ENCODE data around the gene CAMK2A.

The CAMK2A gene

DNA sequence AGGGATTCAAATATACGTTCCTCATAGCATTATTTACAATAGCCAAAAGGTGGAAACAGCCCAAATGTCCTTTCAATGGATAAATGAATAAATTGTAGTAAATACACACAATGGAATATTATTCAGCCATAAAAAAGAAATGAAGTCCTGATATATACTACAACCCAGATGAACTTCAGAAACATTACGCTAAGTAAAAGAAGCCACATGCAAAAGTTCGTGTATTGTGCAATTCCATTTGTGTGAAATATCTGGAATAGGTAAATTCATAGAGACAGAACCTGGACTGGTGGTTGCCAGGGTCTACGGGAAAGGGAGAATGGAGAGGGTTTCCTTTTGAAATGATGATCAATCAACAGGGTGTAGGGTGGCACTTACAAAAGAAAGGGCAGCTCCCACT is 25.7 kb upstream of the CAMK2A start:
- no peak for DNase-seq

DNA sequence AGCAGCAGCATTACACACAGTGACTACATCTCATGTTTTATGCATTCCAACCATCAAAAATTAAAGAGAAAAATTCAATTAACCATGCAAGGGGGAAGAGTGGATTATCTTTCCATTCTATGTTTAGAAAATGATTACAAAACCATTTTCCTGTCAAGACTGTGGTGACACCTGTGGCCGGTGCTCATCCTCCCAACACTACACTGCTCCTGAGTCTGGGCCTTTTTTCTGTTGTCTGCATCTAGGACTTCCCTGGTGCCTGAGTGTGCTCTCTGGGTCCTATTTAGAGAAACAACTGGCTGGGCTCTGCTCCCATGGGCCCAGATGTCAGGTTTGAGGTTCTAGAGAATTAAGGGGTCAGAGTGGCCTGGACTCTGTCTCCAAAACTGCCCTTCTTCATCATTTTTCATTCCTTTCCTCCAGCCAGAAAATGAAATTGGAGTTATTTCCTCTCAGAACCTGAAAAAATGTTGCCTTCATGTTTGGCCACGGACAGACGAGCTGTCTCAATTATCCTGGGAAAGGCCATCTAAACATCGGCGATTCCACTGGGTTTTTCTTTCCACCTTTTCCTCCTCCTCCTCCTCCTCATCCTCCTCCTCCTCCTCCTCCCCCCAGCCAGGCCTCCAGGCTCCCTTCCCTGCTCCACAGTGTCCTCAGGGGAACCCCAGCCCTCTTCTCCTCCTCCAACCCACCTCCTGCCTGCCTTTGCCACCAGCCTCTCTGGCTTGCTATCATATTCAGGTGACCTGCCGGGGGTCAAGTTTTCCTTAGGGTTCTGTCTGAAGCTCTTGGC is 24.5 kb upstream of the CAMK2A start:
- DNase-seq: no peak

DNA sequence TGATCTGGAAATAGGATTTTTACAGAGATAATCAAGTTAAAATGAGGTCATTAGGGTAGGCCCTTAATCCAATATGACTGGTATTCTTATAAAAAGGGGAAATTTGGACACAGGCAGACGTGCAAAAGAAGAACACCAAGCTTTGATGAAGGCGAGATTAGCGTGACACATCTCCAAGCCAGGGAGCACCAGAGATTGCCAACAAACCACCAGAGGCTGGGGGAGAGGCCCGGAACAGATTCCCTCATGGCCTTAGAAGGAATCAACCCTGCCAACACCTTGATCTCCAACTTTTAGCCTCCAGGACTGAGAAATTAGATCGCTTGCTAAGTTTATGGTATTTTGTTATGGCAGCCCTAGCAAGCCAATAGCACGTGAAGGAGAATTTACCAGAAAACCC is 23.9 kb upstream of the CAMK2A start:
- DNase-seq: no peak

DNA sequence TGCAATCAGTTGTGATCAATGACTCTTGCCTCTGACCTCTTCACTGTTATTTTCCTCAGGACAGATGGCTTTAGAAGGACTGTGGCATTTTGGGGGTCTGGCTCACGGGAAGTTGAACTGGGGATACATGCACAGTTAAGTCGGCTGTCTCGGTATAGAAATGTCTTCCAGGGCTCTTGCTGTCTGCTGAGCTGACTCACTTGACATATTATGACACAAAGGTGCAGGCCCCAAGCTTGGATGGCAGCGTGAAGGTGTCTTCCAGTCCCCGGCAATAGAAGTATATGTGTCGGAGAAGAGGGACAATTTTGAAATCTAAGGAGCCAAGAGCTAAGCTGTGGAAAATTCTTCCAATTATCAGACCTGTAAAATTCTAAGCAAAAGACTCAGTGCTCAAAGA is 22.9 kb upstream of the CAMK2A start:
- no peak for DNase-seq

DNA sequence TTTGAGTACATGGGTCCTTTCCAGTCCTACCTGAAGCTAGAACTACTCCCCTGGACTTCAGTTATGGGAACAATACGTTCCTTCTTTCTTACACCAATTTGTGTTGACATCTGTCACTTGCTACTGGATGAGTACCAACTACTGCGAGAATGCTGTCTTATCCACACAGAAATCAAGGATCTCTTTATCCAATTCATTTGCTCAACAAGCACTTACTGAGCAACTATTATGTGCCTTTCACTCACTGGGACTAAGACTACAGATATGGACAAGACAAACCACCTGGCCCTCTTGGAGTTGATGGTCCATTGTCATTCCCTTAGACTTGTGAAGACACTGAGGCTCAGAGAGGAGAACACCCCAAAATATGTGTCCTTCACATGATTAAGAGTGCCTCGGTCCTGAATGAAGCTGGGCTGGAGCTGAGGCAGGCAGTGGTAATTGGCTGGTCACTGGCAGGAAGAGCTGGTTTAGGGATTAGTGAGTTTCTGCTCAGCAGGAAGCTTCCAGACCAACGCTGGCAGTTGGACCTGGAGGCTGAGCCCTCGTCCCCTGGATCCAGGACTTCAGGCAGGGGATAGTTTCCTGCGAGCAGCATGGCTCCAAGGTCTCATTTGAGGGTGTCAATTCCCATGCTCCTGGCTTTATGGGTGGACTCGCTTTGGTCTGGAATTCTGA is 21.6 kb upstream of the CAMK2A start:
- no peak for DNase-seq

DNA sequence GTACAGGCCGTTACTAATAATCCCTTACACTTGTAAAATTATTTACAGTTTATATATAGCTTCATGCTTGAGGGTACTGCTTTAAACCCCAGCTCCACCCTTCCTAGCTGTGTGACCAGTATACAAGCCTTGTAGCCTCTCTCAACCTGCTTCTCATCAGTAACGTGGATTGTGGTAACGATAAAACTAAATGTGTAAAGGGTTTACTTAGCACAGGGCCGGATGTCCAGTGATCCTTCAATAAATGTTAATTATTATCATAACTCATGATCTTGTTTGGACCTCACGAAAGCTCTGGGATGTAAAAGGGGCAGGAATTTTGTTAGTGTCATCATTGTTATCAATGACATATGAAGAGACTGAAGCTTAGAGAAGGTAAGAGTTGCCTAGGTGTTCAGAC is 20.7 kb upstream of the CAMK2A start:
- DNase-seq: no peak

DNA sequence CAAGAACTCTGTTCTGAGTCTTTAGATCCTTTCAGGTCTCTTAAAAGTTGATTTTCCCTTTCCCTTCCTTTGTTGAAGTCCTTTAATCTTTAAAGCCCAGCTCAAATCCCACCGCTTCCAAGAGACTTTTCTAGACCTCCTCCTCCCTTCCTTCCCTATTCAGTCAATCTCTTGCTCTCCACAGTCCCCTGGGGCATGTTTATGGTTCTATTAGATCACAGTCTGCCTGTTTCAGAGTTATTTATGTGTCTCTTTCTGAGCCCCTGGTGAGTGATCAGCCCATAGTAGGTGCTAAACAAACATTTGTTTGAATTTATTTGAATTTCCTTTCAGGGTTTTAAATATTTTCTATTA is 20.3 kb upstream of the CAMK2A start:
- DNase-seq: no peak

DNA sequence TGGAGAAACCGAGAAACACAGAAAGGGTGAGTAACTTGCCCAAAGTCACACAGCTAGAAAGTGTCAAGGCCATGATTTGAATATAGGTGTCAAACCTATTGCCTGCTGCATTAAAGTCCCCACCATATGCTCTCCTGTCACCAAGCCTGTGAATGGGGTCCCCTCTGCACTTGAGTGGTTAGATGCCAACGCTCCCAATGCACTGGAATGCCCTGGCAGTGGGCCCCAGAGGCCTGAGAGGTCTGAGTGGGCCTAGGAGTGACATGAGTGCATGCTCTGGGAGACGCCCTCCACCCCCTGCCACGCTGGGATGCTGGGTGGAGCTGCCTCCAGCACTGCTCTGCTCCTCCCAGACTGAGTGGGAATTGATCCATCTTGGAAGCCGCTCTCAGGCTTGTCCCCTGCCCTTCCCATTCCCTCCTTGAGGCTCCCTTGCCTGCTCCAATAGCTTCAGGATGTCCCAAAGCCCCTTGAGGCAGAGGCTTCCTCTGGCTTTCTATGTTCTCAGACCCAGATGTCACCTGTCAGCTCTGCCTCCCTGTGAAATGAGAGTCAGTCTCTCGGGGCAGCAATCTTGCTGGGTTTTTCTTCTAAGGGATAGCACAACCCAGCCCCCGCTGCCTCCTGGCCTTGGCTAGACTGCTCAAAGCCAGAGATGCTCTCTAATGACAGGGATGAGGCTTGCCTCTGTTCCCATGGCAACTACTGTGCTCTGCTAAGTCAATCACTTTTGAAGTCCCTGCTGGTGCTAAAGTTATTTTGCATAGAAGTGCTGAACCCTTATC is 19.7 kb upstream of the CAMK2A start:
- no peak for DNase-seq

DNA sequence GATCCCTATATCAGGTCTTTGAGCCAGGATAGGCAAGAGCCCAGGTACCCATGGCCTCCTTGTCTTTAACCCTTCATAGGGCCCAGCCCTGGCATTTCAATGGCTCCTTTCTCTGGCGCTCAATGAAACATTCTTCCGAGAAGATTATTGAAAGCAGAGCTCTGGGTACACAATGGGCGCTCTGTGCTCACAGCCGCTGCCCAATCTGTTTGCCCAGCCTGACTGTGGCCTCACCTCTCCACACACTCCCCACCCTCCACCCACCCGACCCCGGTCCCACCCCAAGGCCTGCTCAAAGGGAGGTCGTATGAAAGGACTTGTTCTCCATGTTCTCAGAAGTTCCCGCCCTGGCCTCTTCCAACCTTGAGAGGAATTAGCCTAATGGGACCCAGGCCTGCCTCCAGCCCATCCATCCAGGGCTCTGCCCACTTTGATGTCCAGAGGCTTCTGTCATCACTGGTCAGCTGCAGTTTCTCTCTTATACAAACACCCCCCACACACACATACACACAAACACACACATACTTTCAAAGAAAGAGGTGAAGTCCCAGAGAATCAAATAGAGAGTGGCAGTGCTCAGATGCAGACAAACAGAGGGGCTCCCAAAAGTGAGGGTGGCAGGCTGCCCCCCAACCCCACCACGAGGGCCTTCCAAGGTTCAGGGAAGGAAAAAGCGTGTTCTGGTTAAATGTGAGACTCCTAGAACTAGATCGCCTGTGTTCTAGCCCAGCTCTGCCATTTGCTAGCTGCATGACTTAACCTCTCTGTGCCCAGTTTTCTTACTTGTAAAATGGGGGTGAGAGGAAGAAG is 18.2 kb upstream of the CAMK2A start:
- DNase-seq: no peak

DNA sequence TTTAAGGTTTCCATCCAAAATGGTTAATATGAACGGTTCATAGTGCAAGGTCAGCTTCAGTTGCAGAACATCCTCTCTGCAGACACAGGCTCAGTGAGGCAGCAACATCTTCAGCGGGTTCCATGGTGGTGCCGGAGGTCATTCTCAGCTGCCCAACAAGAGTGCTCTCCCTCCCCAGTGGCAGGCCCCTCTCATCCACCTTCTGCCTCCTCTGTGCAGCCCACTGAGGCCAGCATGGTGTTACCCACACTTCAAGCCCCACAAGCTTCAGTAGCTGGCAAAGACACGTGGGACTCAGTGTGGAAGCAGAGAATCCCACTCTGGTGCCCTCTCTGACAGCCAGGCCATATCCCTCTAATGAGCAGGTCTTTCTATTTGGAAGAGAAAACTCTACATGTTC is 17.2 kb upstream of the CAMK2A start:
- no peak for DNase-seq

DNA sequence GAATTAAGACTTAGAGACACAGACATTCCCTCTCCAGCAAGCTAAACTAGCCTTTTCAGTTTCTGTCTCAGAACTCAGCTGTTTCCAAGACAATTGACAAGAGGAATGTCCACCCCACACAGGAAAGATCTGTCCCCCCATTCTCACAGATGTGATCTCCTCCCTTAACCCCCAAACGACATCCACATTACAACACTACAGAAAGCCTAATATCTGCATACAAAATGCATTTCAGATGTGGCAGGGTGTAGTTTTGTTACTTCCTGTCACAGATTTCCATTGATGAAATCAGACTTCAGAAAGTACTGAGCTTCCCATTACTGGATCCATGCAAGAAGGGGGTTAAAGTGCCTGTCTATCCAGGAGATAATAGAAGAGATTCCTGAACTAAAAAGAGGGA is 16.0 kb upstream of the CAMK2A start:
- no peak for DNase-seq

DNA sequence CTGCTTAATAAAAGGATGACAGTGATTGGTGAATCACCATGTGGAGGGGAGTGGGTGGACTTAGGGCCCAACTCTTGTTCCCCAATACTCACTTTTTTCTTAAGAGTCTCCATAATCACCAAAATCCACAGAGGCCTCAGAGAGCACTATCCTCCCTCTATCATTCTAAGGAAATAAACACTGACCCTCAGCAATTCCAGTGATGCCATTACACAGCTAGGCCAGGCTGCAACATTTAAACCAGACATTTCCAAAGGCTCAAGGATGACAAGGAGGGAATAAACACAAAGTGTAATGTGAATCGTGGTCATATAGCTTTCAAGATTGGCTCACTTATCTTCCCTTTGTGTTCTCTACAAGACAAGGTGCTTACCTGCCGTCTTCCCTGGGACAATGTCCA is 15.5 kb upstream of the CAMK2A start:
- no peak for DNase-seq

DNA sequence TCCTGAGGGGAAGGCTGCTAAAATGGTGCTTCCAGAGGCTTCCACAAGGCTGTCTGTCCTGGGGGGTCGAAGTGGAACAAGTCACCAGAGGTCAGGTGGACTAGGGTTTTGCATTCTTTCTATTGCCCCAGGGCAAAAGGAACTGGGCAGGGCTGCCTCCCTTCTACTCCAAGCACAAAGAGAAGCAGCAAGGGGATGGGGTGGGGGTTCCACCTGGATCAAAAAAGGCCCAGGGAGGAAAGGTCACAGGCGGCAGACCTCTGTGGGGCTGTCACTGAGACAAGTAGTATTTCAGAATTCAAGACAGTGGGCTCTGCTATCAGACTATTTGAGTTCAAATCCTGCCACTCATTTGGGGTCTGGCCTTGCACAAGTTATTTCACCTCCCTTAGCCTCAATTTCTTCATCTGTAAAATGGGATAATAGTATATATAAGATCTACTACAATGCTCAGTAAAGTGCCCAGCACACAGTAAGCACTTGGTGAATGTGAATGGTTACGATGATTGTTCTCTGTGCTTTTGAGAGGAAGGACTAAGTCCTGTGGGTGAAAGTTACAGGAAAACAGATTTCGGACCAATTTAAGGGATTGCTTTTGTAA is 15.0 kb upstream of the CAMK2A start:
- no peak for DNase-seq

DNA sequence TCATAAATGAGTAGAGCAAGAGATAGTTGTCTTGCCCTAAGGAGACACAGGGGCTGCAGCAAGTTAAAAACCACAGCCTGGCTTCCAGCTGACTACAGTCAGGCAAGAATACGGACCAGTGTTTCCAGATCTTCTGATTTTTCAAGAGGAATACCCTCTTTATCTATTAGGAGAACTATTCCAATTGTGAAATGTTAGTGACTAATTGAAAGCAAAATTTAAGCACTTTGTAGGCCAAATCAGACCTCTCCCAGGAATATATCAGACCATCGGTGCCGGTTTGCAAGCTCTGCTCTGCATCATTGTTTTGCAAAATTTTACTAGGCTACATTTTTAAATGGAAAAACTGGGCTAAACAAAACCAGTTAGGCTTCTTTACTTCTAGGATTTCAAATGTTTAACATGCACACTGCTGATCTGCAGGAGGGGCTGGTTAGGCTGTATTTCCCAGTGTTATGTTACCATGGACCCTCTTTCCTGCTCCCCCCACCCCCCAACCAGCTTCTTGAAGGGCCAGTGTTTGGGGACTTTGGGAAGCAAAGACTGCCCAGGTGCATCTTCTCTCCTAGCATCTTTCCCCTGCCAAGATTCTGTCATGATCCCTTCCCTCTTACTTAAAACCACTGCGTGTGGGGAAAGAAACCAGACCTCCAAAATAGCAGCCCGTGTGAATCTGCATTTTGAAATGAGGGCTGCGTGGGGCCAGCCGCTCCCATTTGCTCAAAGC is 14.2 kb upstream of the CAMK2A start:
- no peak for DNase-seq

DNA sequence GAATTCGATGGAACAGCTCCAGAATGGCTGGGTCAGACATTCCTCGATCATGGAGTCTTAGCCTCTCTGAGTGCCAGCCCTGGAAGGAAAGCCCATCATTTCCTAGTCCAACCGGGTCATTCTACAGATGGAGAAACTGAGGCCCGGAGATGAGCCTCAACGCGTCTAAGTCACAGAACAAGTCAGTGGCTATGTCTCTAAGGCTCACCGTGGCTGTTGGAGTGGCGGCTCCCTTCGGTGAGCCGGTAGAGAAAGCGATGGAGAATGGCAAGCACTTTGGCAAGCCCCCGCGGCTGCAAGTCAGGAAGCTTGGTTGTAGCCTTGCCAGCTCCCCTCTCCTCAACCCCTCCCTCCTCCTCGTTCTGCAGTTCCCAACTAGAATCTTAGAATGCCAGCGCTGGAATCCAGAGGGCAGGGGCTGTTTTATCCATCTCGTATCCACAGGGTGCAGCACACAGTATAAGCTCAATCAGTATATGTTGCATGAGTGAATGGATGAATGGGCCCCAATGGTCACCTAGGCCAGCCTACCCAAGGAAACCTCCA is 13.6 kb upstream of the CAMK2A start:
- no peak for DNase-seq

DNA sequence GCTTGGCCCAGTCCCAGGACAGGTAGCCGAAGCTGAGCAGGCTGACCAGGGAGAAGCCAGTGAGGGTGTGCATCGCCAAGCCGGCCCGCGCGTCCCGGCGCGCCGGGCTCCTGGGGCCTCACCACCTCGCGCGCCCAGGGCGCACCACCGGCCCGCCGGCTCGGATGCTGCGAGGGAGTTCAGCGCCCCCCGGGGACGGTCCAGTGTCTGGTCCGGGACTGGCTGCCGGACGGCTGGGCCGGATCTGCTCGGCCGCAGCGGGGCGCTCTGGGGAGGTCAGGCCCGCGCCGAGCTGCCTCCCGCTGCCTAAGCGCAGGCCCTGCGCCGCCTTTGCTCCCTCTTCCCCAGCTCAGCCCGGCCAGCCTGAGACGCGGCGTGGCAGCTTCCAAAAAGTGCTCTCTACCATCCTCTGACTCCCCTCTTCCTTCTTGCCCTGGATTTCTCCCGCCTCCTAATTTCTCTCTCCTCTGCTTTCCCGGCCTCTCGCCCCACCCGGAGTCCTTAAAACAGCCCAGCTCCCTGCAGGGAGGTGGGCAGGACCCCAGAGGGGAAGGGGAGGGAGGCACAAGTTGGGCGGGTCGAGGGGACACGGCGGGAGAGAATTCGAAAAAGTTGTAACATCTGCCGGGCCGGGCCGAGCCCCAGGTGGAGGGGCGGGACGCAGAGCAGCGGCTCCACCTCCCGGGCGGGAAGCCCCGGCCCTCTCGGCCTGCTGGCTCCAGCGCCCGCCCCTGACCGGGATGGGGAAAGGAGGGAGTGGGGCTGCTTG is 12.9 kb upstream of the CAMK2A start, which contains the start of gene ARSI:
ARSI (minus strand) TSS at position 605 of the 769 bp plus-strand sequence; CDS start at position 73, 532 bp downstream.
- no peak for DNase-seq

DNA sequence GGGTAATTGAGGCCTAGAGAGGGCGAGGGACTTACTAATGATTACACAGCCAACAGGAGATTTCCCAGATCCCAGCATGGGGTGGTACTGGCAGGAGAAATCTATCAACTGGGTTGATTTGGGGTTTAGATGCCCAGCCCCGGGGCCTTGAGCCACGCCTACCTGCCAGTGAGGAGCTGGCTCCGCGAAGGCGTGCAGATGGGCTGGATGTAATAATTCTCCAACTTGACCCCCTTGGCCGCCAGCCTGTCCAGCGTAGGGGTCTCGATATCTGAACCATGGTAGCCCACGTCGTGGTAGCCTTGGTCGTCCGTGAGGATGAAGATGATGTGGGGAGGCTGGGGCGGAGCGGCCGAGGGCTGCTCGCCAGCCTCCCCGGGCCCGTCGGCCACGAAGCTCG is 12.3 kb upstream of the CAMK2A start:
- DNase-seq: no peak

DNA sequence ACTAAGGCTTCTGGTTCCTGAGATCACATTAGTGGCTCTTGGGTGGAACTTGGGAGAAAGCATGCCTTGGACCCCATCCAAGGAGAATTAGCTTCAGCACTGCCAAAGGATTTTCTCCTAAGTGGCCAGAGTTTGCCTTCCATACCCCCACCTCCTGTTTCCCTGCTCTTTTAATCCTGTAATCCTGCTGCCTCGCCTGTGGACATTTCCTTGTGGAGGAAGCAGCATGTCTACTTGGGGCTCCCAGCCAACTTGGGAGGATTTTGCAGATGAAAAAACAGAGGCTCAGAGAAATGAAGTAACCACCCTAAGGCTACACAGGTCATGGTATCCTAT is 11.6 kb upstream of the CAMK2A start:
- DNase-seq: no peak

DNA sequence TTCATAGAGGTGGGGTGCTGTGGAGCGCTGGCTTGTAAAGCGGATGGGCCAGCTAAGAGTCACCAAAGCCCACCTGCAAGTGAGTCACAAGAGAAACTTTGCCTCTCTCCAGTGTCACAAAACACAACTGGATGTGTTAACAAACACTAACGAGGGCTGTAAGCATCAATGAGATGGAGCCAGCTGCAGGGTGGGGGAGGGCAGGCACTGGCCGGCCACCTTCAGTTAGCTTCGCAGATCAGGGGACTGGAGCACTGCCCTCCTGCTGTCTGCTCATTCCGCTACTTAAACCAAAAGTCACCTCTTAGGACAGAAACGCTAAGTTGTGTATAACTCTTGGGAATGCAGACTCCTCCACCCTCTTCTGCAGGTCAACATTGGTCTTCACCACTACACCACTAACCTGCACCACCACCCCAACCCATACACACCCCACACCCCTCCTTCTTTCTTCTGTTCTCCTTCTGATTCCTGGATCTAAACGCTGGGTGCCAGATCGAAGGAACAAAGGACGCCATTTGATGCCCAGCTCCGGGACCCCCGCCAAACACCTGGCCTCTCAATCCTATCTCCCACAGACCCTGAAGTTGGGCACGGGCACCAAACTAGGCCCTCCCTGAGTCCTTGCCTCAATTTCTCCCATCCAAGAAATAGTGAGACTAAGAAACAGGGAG is 11.1 kb upstream of the CAMK2A start:
- DNase-seq: no peak
